T-cell (primary cell): ENCODE results near the gene C6orf47. TPM values are rescaled to one million over a fixed set of nuclear protein-coding genes. Genes with fewer than 3 reads are reported as not detected.

Experiments
- ATAC-seq, 4 experiments: fragments of 200-7000 bp in 3 of 4; fragments of 150-1000 bp in 1 of 4; cut with Tn5 transposase; replicated peaks in 1 of 4; 1 replicate in 3 of 4; 2 replicates in 1 of 4; pipeline ENCODE4 v1.10.0; 2021; ENCODE audit warnings: moderate library complexity in 3 of 4, mild to moderate bottlenecking in 2 of 4, moderate number of reproducible peaks in 1 of 4
- CTCF ChIA-PET, 2 donors: fragments of 300-600 bp; sonication (Branson Sonifier 250); formaldehyde crosslinking; loops; one replicate each; lab custom pipeline; 2022; ENCODE audit warnings: antibody characterized with exemption in 2 of 2; lab: Charles Lee
- POLR2A ChIA-PET, 2 donors: fragments of 300-600 bp; sonication (Branson Sonifier 250); formaldehyde crosslinking; loops; one replicate each; lab custom pipeline; 2022; ENCODE audit warnings: antibody characterized with exemption in 2 of 2; lab: Charles Lee
- DNase-seq, 35 experiments: peaks; one replicate each; pipeline versions ENCODE4 v3.0.0 to v3.0.0-alpha.2; 2013 to 2023
- H3K27ac ChIP-seq: one replicate; pipeline ENCODE4 v1.5.1; 2013; ENCODE audit warnings: low read length
- H3K27me3 ChIP-seq, 2 experiments: replicated peaks in 1 of 2; 1 replicate in 1 of 2; 2 replicates in 1 of 2; pipeline versions ENCODE4 v1.6.1 to v1.7.0; 2013; ENCODE audit warnings: low read length in 1 of 2, mixed read lengths in 1 of 2; ENCODE audit not compliant: control insufficient read depth in 2 of 2, insufficient read depth in 2 of 2; ENCODE audit errors: extremely low read depth in 1 of 2
- H3K36me3 ChIP-seq, 2 donors: 1 replicate in 1 of 2; 2 replicates in 1 of 2; pipeline versions ENCODE4 v1.6.1 to v1.7.0; 2013; ENCODE audit warnings: low read length in 1 of 2; ENCODE audit not compliant: control insufficient read depth in 2 of 2, insufficient read depth in 1 of 2; ENCODE audit errors: extremely low read depth in 1 of 2
- H3K4me1 ChIP-seq, 2 experiments: 1 replicate in 1 of 2; 2 replicates in 1 of 2; pipeline versions ENCODE4 v1.6.1 to v1.7.0; 2013; ENCODE audit warnings: low read length in 2 of 2, mixed read lengths in 1 of 2; ENCODE audit not compliant: insufficient read depth in 2 of 2, control insufficient read depth in 1 of 2; ENCODE audit errors: extremely low read depth in 1 of 2
- H3K4me3 ChIP-seq, 2 donors: 1 replicate in 1 of 2; 2 replicates in 1 of 2; pipeline versions ENCODE4 v1.5.1 to v1.7.0; 2013; ENCODE audit warnings: mild to moderate bottlenecking in 2 of 2, low read length in 1 of 2, moderate library complexity in 1 of 2; ENCODE audit not compliant: control insufficient read depth in 1 of 2; ENCODE audit errors: extremely low read depth in 1 of 2
- H3K9me3 ChIP-seq: 2 replicates; pipeline ENCODE4 v1.7.0; 2013
- H3K27ac Mint-ChIP-seq, 2 donors: one replicate each; pipeline ENCODE4 v1.8.0; 2020 to 2021; ENCODE audit warnings: mild to moderate bottlenecking in 2 of 2, mixed read lengths in 2 of 2
- H3K27me3 Mint-ChIP-seq, 2 donors: one replicate each; pipeline ENCODE4 v1.8.0; 2021 to 2022; ENCODE audit warnings: mixed read lengths in 2 of 2
- H3K36me3 Mint-ChIP-seq: one replicate; pipeline ENCODE4 v1.8.0; 2021; ENCODE audit warnings: mixed read lengths
- H3K4me1 Mint-ChIP-seq, 3 donors: one replicate each; pipeline ENCODE4 v1.8.0; 2020 to 2022; ENCODE audit warnings: mixed read lengths in 3 of 3, mild to moderate bottlenecking in 1 of 3
- H3K4me3 Mint-ChIP-seq, 3 donors: one replicate each; pipeline ENCODE4 v1.8.0; 2020 to 2022; ENCODE audit warnings: mild to moderate bottlenecking in 3 of 3, mixed read lengths in 3 of 3, moderate library complexity in 3 of 3
- H3K9me3 Mint-ChIP-seq, 3 donors: one replicate each; pipeline ENCODE4 v1.8.0; 2020 to 2022; ENCODE audit warnings: mixed read lengths in 3 of 3
- WGBS: methylation state at CpG from one replicate; pipeline ENCODE4 v1.1.5; 2013; ENCODE audit warnings: missing lambda C conversion rate; ENCODE audit not compliant: insufficient coverage; 5-methylcytosine and 5-hydroxymethylcytosine counted together
- total RNA-seq, 35 experiments: library from RNA in 6 of 35; stranded (reverse) in 6 of 35; fragments of 120-200 nt in 1 of 35; gene quantifications; one replicate each; pipeline versions ENCODE4 v1.2.1 to v1.2.4 and lab custom pipeline; 2013 to 2026

The C6orf47 gene
- total RNA-seq, 5 donors from 2014 or later (not counting 1 experiment from before 2014, with no cell fraction given), result 16.3 to 36.2 (median 33.4) TPM

GRCh38 chr6:31676322-31676903 is 15.8 kb upstream of the C6orf47 start:
- CTCF ChIA-PET, result interaction anchor here in 1 of 2 donors (0.5 kb wide), 1 partner anchor 22 kb away, joined by 4 read pairs; no protein-coding TSS in a partner anchor

GRCh38 chr6:31669676-31670075 is 9.1 kb upstream of the C6orf47 start, which contains the start of gene LY6G5B:
TSS of gene LY6G5B (plus strand) at chr6:31669976. CDS start at chr6:31670951, 975 bp downstream.
- Mint-ChIP-seq H3K27ac (no peak within 1 kb of the TSS), H3K27me3 (no peaks in the 10 kb centered on the region), H3K4me1 (peaks cover 28 to 34% (median 33%) of the 10 kb centered on the region in 3 donors), H3K4me3 (peak within 1 kb of the TSS in 1 of 3 donors; percentile 4), H3K9me3 (no peaks in the 10 kb centered on the region), H3K36me3 (peaks cover 43% of the 10 kb centered on the region)
- H3K27ac ChIP-seq, result no peak within 1 kb of the TSS
- ChIA-PET POLR2A (no interaction called here), CTCF (no interaction called here)
- no peak within 1 kb of the TSS for H3K4me3 ChIP-seq
- H3K9me3 ChIP-seq, result no peaks in the 10 kb centered on the region
- ATAC-seq, result no peak
- H3K4me1 ChIP-seq, result peaks cover 7 to 27% of the 10 kb centered on the region in 2 experiments
- no peaks in the 10 kb centered on the region for H3K27me3 ChIP-seq
- DNase-seq, result no peak
- WGBS, result 90% methylated on average over 3 of the region's 8 CpGs
- H3K36me3 ChIP-seq, result peaks cover 28 to 67% of the 10 kb centered on the region in 2 donors

More at GRCh38 chr6:31676322-31676903, 15.8 kb upstream of the C6orf47 start:
- Mint-ChIP-seq H3K4me1 (peaks cover 14 to 18% (median 15%) of the 10 kb centered on the region in 3 donors), H3K27me3 (no peaks in the 10 kb centered on the region), H3K4me3 (no peak overlapping the region), H3K9me3 (no peaks in the 10 kb centered on the region), H3K27ac (peak overlapping the region in 1 of 2 donors; percentile 53), H3K36me3 (peaks cover 14% of the 10 kb centered on the region)
- no peak overlapping the region for H3K27ac ChIP-seq
- H3K9me3 ChIP-seq, result no peaks in the 10 kb centered on the region
- 80% methylated on average over 4 of the region's 4 CpGs for WGBS
- peaks cover 12 to 21% of the 10 kb centered on the region in 2 donors for H3K36me3 ChIP-seq
- H3K4me3 ChIP-seq, result no peak overlapping the region
- DNase-seq (no peak), ATAC-seq (no peak)
- POLR2A ChIA-PET, result no interaction called here
- H3K27me3 ChIP-seq, result no peaks in the 10 kb centered on the region
- peaks cover 0 to 15% of the 10 kb centered on the region in 2 experiments for H3K4me1 ChIP-seq

GRCh38 chr6:31666337-31666965 is 5.9 kb upstream of the C6orf47 start:
- Histone ChIP-seq H3K4me3 (peak overlapping the region; percentile 86 to 90), H3K4me1 (peaks cover 19 to 56% of the 10 kb centered on the region in 2 experiments), H3K9me3 (no peaks in the 10 kb centered on the region), H3K27ac (peak overlapping the region; percentile 50), H3K27me3 (no peaks in the 10 kb centered on the region), H3K36me3 (peaks cover 18 to 62% of the 10 kb centered on the region in 2 donors)
- H3K27me3 Mint-ChIP-seq, result no peaks in the 10 kb centered on the region
- peaks cover 48% of the 10 kb centered on the region for H3K36me3 Mint-ChIP-seq
- DNase-seq, result no peak
- CTCF ChIA-PET, result interaction anchor here (0.7 to 1.2 kb wide), 2 partner anchors 13 to 164 kb away, joined by 3 read pairs; partner anchors contain the start of gene BAG6 (in 1 of the 2)
- POLR2A ChIA-PET, result interaction anchor here (0.6 to 0.7 kb wide), 2 partner anchors 47 to 125 kb away, joined by 3 to 6 read pairs; no protein-coding TSS in a partner anchor
- peak overlapping the region; percentile 98 to 99 for H3K27ac Mint-ChIP-seq
- peaks cover 51 to 63% (median 58%) of the 10 kb centered on the region in 3 donors for H3K4me1 Mint-ChIP-seq
- peak overlapping the region; percentile 94 to 97 (median 95) for H3K4me3 Mint-ChIP-seq
- ATAC-seq, result no peak
- 1% methylated on average over 12 of the region's 15 CpGs for WGBS
- no peaks in the 10 kb centered on the region for H3K9me3 Mint-ChIP-seq

GRCh38 chr6:31665501-31666336 is 5.1 kb upstream of the C6orf47 start, which contains the start of gene CSNK2B:
TSS of gene CSNK2B (plus strand) at chr6:31666080. CDS start at chr6:31666832, 752 bp downstream.
- H3K4me1 Mint-ChIP-seq, result peaks cover 57 to 69% (median 64%) of the 10 kb centered on the region in 3 donors
- H3K27me3 Mint-ChIP-seq, result no peaks in the 10 kb centered on the region
- H3K27ac Mint-ChIP-seq, result peak within 1 kb of the TSS; percentile 98 to 99
- Histone ChIP-seq H3K9me3 (no peaks in the 10 kb centered on the region), H3K4me3 (peak within 1 kb of the TSS; percentile 86 to 90), H3K36me3 (peaks cover 18 to 55% of the 10 kb centered on the region in 2 donors), H3K27ac (peak within 1 kb of the TSS; percentile 97), H3K4me1 (peaks cover 19 to 63% of the 10 kb centered on the region in 2 experiments), H3K27me3 (no peaks in the 10 kb centered on the region)
- ChIA-PET CTCF (interaction anchor here (0.5 to 1.2 kb wide), 7 partner anchors 13 to 220 kb away, joined by 3 to 10 read pairs (median 3); partner anchors contain the start of genes ABHD16A (in 1 of the 2), BAG6 (in 1 of the 2) and NEU1 (in 1 of the 2)), POLR2A (interaction anchor here (0.6 to 1.2 kb wide), 4 partner anchors 14 to 197 kb away, joined by 4 to 11 read pairs (median 6); partner anchors contain the start of genes BAG6 (in 1 of the 2) and NEU1 (in 1 of the 2))
- ATAC-seq, result peak; percentile 87 to 93 (median 88)
- DNase-seq, result peak; percentile 94 to 99 (median 98)
- under 1% methylated on average over 50 of the region's 63 CpGs for WGBS
- peaks cover 43% of the 10 kb centered on the region for H3K36me3 Mint-ChIP-seq
- H3K4me3 Mint-ChIP-seq, result peak within 1 kb of the TSS; percentile 94 to 97 (median 95)
- H3K9me3 Mint-ChIP-seq, result no peaks in the 10 kb centered on the region

GRCh38 chr6:31664790-31665500 is 4.4 kb upstream of the C6orf47 start, which contains the start of gene GPANK1:
TSS of gene GPANK1 (minus strand) at chr6:31664997. CDS start at chr6:31664478, 519 bp downstream.
- POLR2A ChIA-PET, result interaction anchor here (0.6 to 1.2 kb wide), 4 partner anchors 13 to 198 kb away, joined by 3 to 11 read pairs (median 4); partner anchors contain the start of genes BAG6 (in 1 of the 2) and NEU1 (in 1 of the 2)
- no peaks in the 10 kb centered on the region for H3K9me3 Mint-ChIP-seq
- H3K36me3 Mint-ChIP-seq, result peaks cover 38% of the 10 kb centered on the region
- under 1% methylated on average over 27 of the region's 39 CpGs for WGBS
- Histone ChIP-seq H3K27ac (peak within 1 kb of the TSS; percentile 97), H3K27me3 (no peaks in the 10 kb centered on the region), H3K4me3 (peak within 1 kb of the TSS; percentile 86 to 90), H3K9me3 (no peaks in the 10 kb centered on the region), H3K4me1 (peaks cover 19 to 67% of the 10 kb centered on the region in 2 experiments), H3K36me3 (peaks cover 18 to 47% of the 10 kb centered on the region in 2 donors)
- CTCF ChIA-PET, result interaction anchor here (0.5 to 1.1 kb wide), 7 partner anchors 11 to 198 kb away, joined by 3 to 10 read pairs (median 3); partner anchors contain the start of genes ABHD16A (in 1 of the 2), BAG6 (in 1 of the 2) and NEU1 (in 1 of the 2)
- peak within 1 kb of the TSS; percentile 94 to 97 (median 95) for H3K4me3 Mint-ChIP-seq
- peak; percentile 34 to 48 (median 42) for ATAC-seq
- DNase-seq, result peak; percentile 77 to 97 (median 89)
- H3K27ac Mint-ChIP-seq, result peak within 1 kb of the TSS; percentile 98 to 99
- H3K4me1 Mint-ChIP-seq, result peaks cover 62 to 73% (median 68%) of the 10 kb centered on the region in 3 donors
- no peaks in the 10 kb centered on the region for H3K27me3 Mint-ChIP-seq
